HCT116 (cell line): ENCODE results near the gene PTPRC. TPM values are rescaled to one million over a fixed set of nuclear protein-coding genes. Genes with fewer than 3 reads are reported as not detected.

Source experiments
- ATAC-seq: fragments of 200-7000 bp; cut with Tn5 transposase; 2 replicates; pipeline ENCODE4 v1.9.1; 2020; ENCODE audit warnings: mild to moderate bottlenecking, moderate library complexity
- Bru-seq: library from RNA; stranded (reverse); fragments of 400-500 nt; gene quantifications from one replicate; lab custom pipeline; 2021; lab: Mats Ljungman, UMichigan
- BruChase-seq, 2 experiments: library from RNA; stranded (reverse); fragments of 400-500 nt; gene quantifications; one replicate each; lab custom pipeline; 2021; lab: Mats Ljungman, UMichigan
- BruUV-seq: library from RNA; stranded (reverse); fragments of 400-500 nt; replicated peaks from 2 replicates; lab custom pipeline; 2021; lab: Mats Ljungman, UMichigan
- CTCF ChIA-PET: fragments of 300-600 bp; sonication (Branson Sonifier 250); formaldehyde crosslinking; loops from one replicate; lab custom pipeline; 2021; ENCODE audit warnings: antibody characterized with exemption; lab: Charles Lee
- POLR2A ChIA-PET: fragments of 300-600, 350-600 bp; sonication (Branson Sonifier 250); formaldehyde crosslinking; loops from one replicate; lab custom pipeline; 2021; ENCODE audit warnings: antibody characterized with exemption; lab: Charles Lee
- RAD21 ChIA-PET, 2 experiments: fragments of 300-600 bp; sonication (Branson Sonifier 250); formaldehyde crosslinking; loops; one replicate each; lab custom pipeline; 2023; ENCODE audit warnings: low total read pairs in 2 of 2; ENCODE audit not compliant: uncharacterized antibody in 2 of 2, unreplicated experiment in 2 of 2, low non-redundant PET in 1 of 2; lab: Charles Lee
- DNase-seq: peaks from one replicate; pipeline ENCODE4 v3.0.0-alpha.2; 2010; ENCODE audit warnings: low read depth, low spot score
- H2AFZ ChIP-seq: fragments of 200-600 bp; shearing (Covaris generic), sonication (generic); 2 replicates; pipeline ENCODE4 v1.6.1; 2017; ENCODE audit warnings: low read depth, mixed run types, mixed read lengths, antibody characterized with exemption, low read length; ENCODE audit not compliant: poor library complexity, severe bottlenecking
- H3K27ac ChIP-seq: 2 replicates; pipeline ENCODE4 v1.5.1; 2012; ENCODE audit warnings: low read depth, low read length
- H3K27me3 ChIP-seq: fragments of 200-600 bp; sonication (generic); 2 replicates; pipeline ENCODE4 v1.6.1; 2016; ENCODE audit warnings: mixed run types, low read length, mixed read lengths; ENCODE audit not compliant: insufficient read depth
- H3K36me3 ChIP-seq, 2 experiments: fragments of 200-500 bp in 1 of 2; fragments of 200-600 bp in 1 of 2; sonication (Bioruptor generic) in 1 of 2; sonication (generic) in 1 of 2; 2 replicates each; pipeline versions ENCODE4 v1.5.1 to v1.6.1; 2014 to 2016; ENCODE audit warnings: low read length in 2 of 2, inconsistent platforms in 1 of 2, mixed read lengths in 1 of 2, mixed run types in 1 of 2; ENCODE audit not compliant: insufficient read depth in 2 of 2, control insufficient read depth in 1 of 2
- H3K4me1 ChIP-seq, 2 experiments: fragments of 200-600 bp in 1 of 2; sonication (generic) in 1 of 2; 2 replicates each; pipeline versions ENCODE4 v1.5.1 to v1.6.1; 2012 to 2017; ENCODE audit warnings: low read length in 2 of 2, inconsistent platforms in 1 of 2, mild to moderate bottlenecking in 1 of 2, mixed read lengths in 1 of 2, mixed run types in 1 of 2, moderate library complexity in 1 of 2; ENCODE audit not compliant: insufficient read depth in 2 of 2, control insufficient read depth in 1 of 2
- H3K4me2 ChIP-seq: fragments of 200-600 bp; sonication (generic); 2 replicates; pipeline ENCODE4 v1.6.1; 2017; ENCODE audit warnings: mixed run types, low read length, mixed read lengths
- H3K4me3 ChIP-seq, 2 experiments: fragments of 200-600 bp in 1 of 2; sonication (generic) in 1 of 2; replicated peaks in 1 of 2; 2 replicates each; pipeline ENCODE4 v1.5.1; 2011 to 2016; ENCODE audit warnings: low read length in 2 of 2, control low read depth in 1 of 2, low read depth in 1 of 2, mild to moderate bottlenecking in 1 of 2, mixed read lengths in 1 of 2, mixed run types in 1 of 2
- H3K79me2 ChIP-seq: fragments of 200-600 bp; sonication (generic); 2 replicates; pipeline ENCODE4 v1.6.1; 2017; ENCODE audit warnings: mild to moderate bottlenecking, mixed run types, low read length, moderate library complexity, mixed read lengths; ENCODE audit not compliant: insufficient read depth
- H3K9ac ChIP-seq: fragments of 200-600 bp; sonication (generic); 2 replicates; pipeline ENCODE4 v1.6.1; 2016; ENCODE audit warnings: low read length, mixed read lengths
- H3K9me2 ChIP-seq: fragments of 200-600 bp; sonication (generic), shearing (Covaris generic); 2 replicates; pipeline ENCODE4 v1.6.1; 2017; ENCODE audit warnings: mixed run types, mild to moderate bottlenecking, moderate library complexity; ENCODE audit not compliant: insufficient read depth
- H3K9me3 ChIP-seq, 2 experiments: fragments of 200-500 bp in 1 of 2; fragments of 200-600 bp in 1 of 2; sonication (Bioruptor generic) in 1 of 2; sonication (generic) in 1 of 2; 2 replicates each; pipeline ENCODE4 v1.6.1; 2014 to 2017; ENCODE audit warnings: low read length in 2 of 2, mixed read lengths in 2 of 2, inconsistent platforms in 1 of 2, low read depth in 1 of 2, mild to moderate bottlenecking in 1 of 2, mixed run types in 1 of 2, moderate library complexity in 1 of 2; ENCODE audit not compliant: control insufficient read depth in 1 of 2, insufficient read depth in 1 of 2
- H4K20me1 ChIP-seq: fragments of 200-600 bp; sonication (generic), shearing (Covaris generic); 2 replicates; pipeline ENCODE4 v1.6.1; 2017; ENCODE audit warnings: mixed run types, mild to moderate bottlenecking, moderate library complexity; ENCODE audit not compliant: insufficient read depth
- CBX3 ChIP-seq: IDR thresholded peaks from 2 replicates; pipeline ENCODE4 v1.6.1; 2012; ENCODE audit warnings: low read depth
- CEBPB ChIP-seq: IDR thresholded peaks from 2 replicates; pipeline ENCODE4 v1.6.1; 2012; ENCODE audit warnings: low read depth
- ELF1 ChIP-seq: IDR thresholded peaks from 2 replicates; pipeline ENCODE4 v1.6.1; 2012; ENCODE audit warnings: low read depth, borderline replicate concordance
- MAX ChIP-seq: IDR thresholded peaks from 2 replicates; pipeline ENCODE4 v1.6.1; 2012
- POLR2AphosphoS5 ChIP-seq: IDR thresholded peaks from 2 replicates; pipeline ENCODE4 v1.6.1; 2011; ENCODE audit warnings: mild to moderate bottlenecking, low read depth, low read length, moderate library complexity
- RAD21 ChIP-seq: IDR thresholded peaks from 2 replicates; pipeline ENCODE4 v1.6.1; 2012; ENCODE audit warnings: low read depth, mild to moderate bottlenecking
- REST ChIP-seq: IDR thresholded peaks from 2 replicates; pipeline ENCODE4 v1.6.1; 2012; ENCODE audit warnings: low read depth
- SP1 ChIP-seq: IDR thresholded peaks from 2 replicates; pipeline ENCODE4 v1.6.1; 2012; ENCODE audit warnings: low read depth
- TCF7L2 ChIP-seq: IDR thresholded peaks from 2 replicates; pipeline ENCODE4 v1.7.0; 2011; ENCODE audit warnings: borderline replicate concordance, inconsistent platforms; ENCODE audit not compliant: insufficient read depth, insufficient read length; ENCODE audit errors: extremely low read depth
- YY1 ChIP-seq: IDR thresholded peaks from 2 replicates; pipeline ENCODE4 v1.6.1; 2011; ENCODE audit warnings: low read length, low read depth, moderate library complexity, mild to moderate bottlenecking; ENCODE audit not compliant: insufficient replicate concordance; ENCODE audit errors: extremely low read depth
- ZBTB33 ChIP-seq: IDR thresholded peaks from 2 replicates; pipeline ENCODE4 v1.6.1; 2011; ENCODE audit warnings: mild to moderate bottlenecking, low read length, moderate library complexity; ENCODE audit not compliant: insufficient replicate concordance; ENCODE audit errors: extremely low read depth
- ZFX ChIP-seq: fragments of 450-650 bp; IDR thresholded peaks from 2 replicates; pipeline ENCODE4 v1.6.1; 2017
- intact Hi-C: fragments of 100-400 bp; cut with micrococcal nuclease; formaldehyde crosslinking; loops from 2 replicates; pipeline ENCODE4 v1.10.0; 2022
- long read RNA-seq: library from polyadenylated mRNA; unstranded; transcript quantifications from one replicate; pipeline ENCODE4 v2.0.0, GENCODE V29; 2021; ENCODE audit not compliant: unreplicated experiment
- polyA plus RNA-seq: library from polyadenylated mRNA; unstranded; fragments of >200 nt; gene quantifications from 2 replicates; pipeline ENCODE4 v1.2.1, GENCODE V29; 2012; ENCODE audit warnings: missing spikeins
- total RNA-seq: library from RNA; stranded (reverse); gene quantifications from one replicate; pipeline ENCODE4 v1.2.1, GENCODE V29; 2021; ENCODE audit not compliant: unreplicated experiment

The PTPRC gene
- 1.2 TPM for total RNA-seq
- polyA plus RNA-seq = 0.08 TPM in 1 of 2 replicates, not detected in the other
- Bru-seq, nascent RNA = percentile 6 among the genes with signal in this experiment
- percentile 3 among the genes with signal in this experiment for BruChase-seq, experiment 1, labeled RNA remaining after a 6-hour chase
- percentile 2 among the genes with signal in this experiment for BruChase-seq, experiment 2, labeled RNA remaining after a 2-hour chase
- long read RNA-seq = 0 reads

- no peaks in the 10 kb centered on the region for H3K27me3 ChIP-seq
- no peak within 1 kb of the TSS for H3K9ac ChIP-seq
- H3K9me3 ChIP-seq = no peaks in the 10 kb centered on the region
- H3K4me2 ChIP-seq = no peak within 1 kb of the TSS
- ATAC-seq = no peak
- RAD21 ChIA-PET = no interaction called here
- no peaks in the 10 kb centered on the region for H3K9me2 ChIP-seq
- no peaks in the 10 kb centered on the region for H3K36me3 ChIP-seq
- intact Hi-C loops = no loop called here
- no peak within 1 kb of the TSS for H3K27ac ChIP-seq
- no TSS peak for BruUV-seq
- H3K4me1 ChIP-seq = no peaks in the 10 kb centered on the region
- POLR2A ChIA-PET = no interaction called here
- no peak within 1 kb of the TSS for H3K4me3 ChIP-seq
- TF ChIP-seq ELF1 = no peak
- no peak for TF ChIP-seq CEBPB
- TF ChIP-seq, all 23 proteins: peak for 0
- no peak within 1 kb of the TSS for H2AFZ ChIP-seq
- no peaks in the 10 kb centered on the region for H3K79me2 ChIP-seq
- no peak for DNase-seq
- CTCF ChIA-PET = no interaction called here
- no peaks in the 10 kb centered on the region for H4K20me1 ChIP-seq
Measured at GRCh38 chr1:198638894-198639635, at the start of gene PTPRC. PTPRC (plus strand) TSS chr1:198639040; CDS start chr1:198639269, 229 bp downstream.

- BruUV-seq = no TSS peak
- Histone ChIP-seq H3K9me2 (no peaks in the 10 kb centered on the region), H3K4me2 (no peak overlapping the region), H3K9ac (no peak overlapping the region), H3K79me2 (no peaks in the 10 kb centered on the region), H4K20me1 (no peaks in the 10 kb centered on the region), H3K36me3 (no peaks in the 10 kb centered on the region), H3K4me3 (no peak overlapping the region), H3K27me3 (no peaks in the 10 kb centered on the region), H2AFZ (no peak overlapping the region), H3K27ac (no peak overlapping the region), H3K9me3 (peaks cover 0 to 10% of the 10 kb centered on the region in 2 experiments; a peak in 1 of 4 replicates), H3K4me1 (no peaks in the 10 kb centered on the region)
- DNase-seq = no peak
- ATAC-seq = no peak
- ChIA-PET CTCF (no interaction called here), RAD21 (no interaction called here), POLR2A (no interaction called here)
- intact Hi-C loops = no loop called here
- TF ChIP-seq ZFX (no peak), TCF7L2 (no peak), SP1 (no peak), POLR2AphosphoS5 (no peak), RAD21 (no peak), CEBPB (no peak), REST (no peak), YY1 (no peak), MAX (no peak), ZBTB33 (no peak), CBX3 (no peak)
Measured at GRCh38 chr1:198590454-198590853, 48.4 kb upstream of the PTPRC start.
